PFSK-1 (cell line): ENCODE data around the gene DRD2.

Experiments
- POLR2AphosphoS5 ChIP-seq: IDR thresholded peaks from 2 replicates; pipeline ENCODE4 v1.6.1; 2012; ENCODE audit warnings: low read depth, mild to moderate bottlenecking, control low read depth, low read length, moderate library complexity
- REST ChIP-seq, 2 experiments: IDR thresholded peaks; 2 replicates each; pipeline versions ENCODE4 v1.6.1 to v1.8.0; 2011 to 2012; ENCODE audit warnings: low read depth in 2 of 2, low read length in 2 of 2, control low read depth in 1 of 2, inconsistent platforms in 1 of 2, mild to moderate bottlenecking in 1 of 2, moderate library complexity in 1 of 2; ENCODE audit not compliant: insufficient read depth in 1 of 2
- SIN3A ChIP-seq: IDR thresholded peaks from 2 replicates; pipeline ENCODE4 v1.6.1; 2012; ENCODE audit warnings: mild to moderate bottlenecking, low read length, moderate library complexity, borderline replicate concordance; ENCODE audit not compliant: insufficient read depth
- TAF1 ChIP-seq: IDR thresholded peaks from 2 replicates; pipeline ENCODE4 v1.6.1; 2012; ENCODE audit warnings: low read length, control low read depth, borderline replicate concordance; ENCODE audit not compliant: insufficient read depth

GRCh38 chr11:113457784-113458183 is 17.4 kb downstream of the DRD2 start:
- no peak for TF ChIP-seq SIN3A
- TF ChIP-seq TAF1: no peak
- no peak for TF ChIP-seq POLR2AphosphoS5
- TF ChIP-seq REST (IDR thresholded peaks at IDR 0.05; ENCODE audit: insufficient read depth in 1 of 2, low read depth in 2 of 2, low read length in 2 of 2): no peak
